ENCODE measurements around the gene EVA1A. TPM values are rescaled to one million over a fixed set of nuclear protein-coding genes. Genes with fewer than 3 reads are reported as not detected.

The EVA1A gene
- total RNA-seq, 1 experiment from 2014 or later = 0.68 TPM

- Histone ChIP-seq H3K23me2 (ENCODE audit: insufficient read length, low read depth, low read length, poor library complexity, severe bottlenecking) (no peaks in the 10 kb centered on the region), H4K5ac (ENCODE audit: insufficient read length, low read depth, low read length) (no peak overlapping the region), H3K4ac (ENCODE audit: low read depth, low read length) (no peak overlapping the region), H3K4me2 (ENCODE audit: insufficient read depth, insufficient read length, low read length) (no peak overlapping the region), H2BK12ac (ENCODE audit: insufficient read length, low read depth, low read length) (no peak overlapping the region), H2BK15ac (ENCODE audit: low read depth, low read length) (no peak overlapping the region), H2BK5ac (ENCODE audit: insufficient read length, low read length) (no peak overlapping the region), H3K14ac (ENCODE audit: insufficient read depth, low read length) (no peak overlapping the region), H3T11ph (ENCODE audit: low read length) (no peak overlapping the region), H3K23ac (ENCODE audit: insufficient read length, low read depth, low read length) (no peak overlapping the region), H3K79me1 (ENCODE audit: insufficient read depth, low read depth, low read length, poor library complexity, severe bottlenecking) (no peaks in the 10 kb centered on the region), H3K79me2 (ENCODE audit: insufficient read depth, low read length) (no peaks in the 10 kb centered on the region), H3K18ac (ENCODE audit: insufficient read length, low read depth, low read length) (no peak overlapping the region), H4K8ac (replicated peaks; ENCODE audit: insufficient read length, low read depth, low read length) (no peak overlapping the region), H2AK5ac (ENCODE audit: insufficient read length, low read length) (no peak overlapping the region), H3K9me3 (ENCODE audit: control insufficient read depth, low read depth, low read length) (no peaks in the 10 kb centered on the region), H3K27ac (ENCODE audit: insufficient read length, low read depth, low read length) (no peak overlapping the region), H3K56ac (ENCODE audit: insufficient read length, low read depth, low read length) (no peak overlapping the region), H3K27me3 (ENCODE audit: insufficient read depth, low read length) (no peaks in the 10 kb centered on the region), H2BK20ac (ENCODE audit: low read depth, low read length, poor library complexity, severe bottlenecking) (no peak overlapping the region), H2BK120ac (ENCODE audit: low read depth, low read length, poor library complexity, severe bottlenecking) (no peak overlapping the region), H3K4me1 (ENCODE audit: insufficient read depth, low read length) (0 out of 2 replicates have a peak, but pooled peaks cover 8% of the 10 kb centered on the region), H4K20me1 (ENCODE audit: control insufficient read depth, insufficient read depth, insufficient read length) (no peaks in the 10 kb centered on the region), H3K9ac (ENCODE audit: extremely low read depth, insufficient read length, low read length) (no peak overlapping the region), H2AFZ (ENCODE audit: low read length) (no peak overlapping the region), H4K91ac (ENCODE audit: insufficient read length, low read depth, low read length) (no peak overlapping the region)
- peaks cover 14% of the 10 kb centered on the region in 2 experiments for H3K4me1 Mint-ChIP-seq
- no peak overlapping the region for H3K4me3 Mint-ChIP-seq
- peaks cover 17% of the 10 kb centered on the region in 2 experiments for H3K9me3 Mint-ChIP-seq
- WGBS (ENCODE audit: extremely low coverage, insufficient read length, low lambda C conversion rate) = no CpG with 5 or more reads among the region's 1 CpG
- TF ChIP-seq, protein P1, sequence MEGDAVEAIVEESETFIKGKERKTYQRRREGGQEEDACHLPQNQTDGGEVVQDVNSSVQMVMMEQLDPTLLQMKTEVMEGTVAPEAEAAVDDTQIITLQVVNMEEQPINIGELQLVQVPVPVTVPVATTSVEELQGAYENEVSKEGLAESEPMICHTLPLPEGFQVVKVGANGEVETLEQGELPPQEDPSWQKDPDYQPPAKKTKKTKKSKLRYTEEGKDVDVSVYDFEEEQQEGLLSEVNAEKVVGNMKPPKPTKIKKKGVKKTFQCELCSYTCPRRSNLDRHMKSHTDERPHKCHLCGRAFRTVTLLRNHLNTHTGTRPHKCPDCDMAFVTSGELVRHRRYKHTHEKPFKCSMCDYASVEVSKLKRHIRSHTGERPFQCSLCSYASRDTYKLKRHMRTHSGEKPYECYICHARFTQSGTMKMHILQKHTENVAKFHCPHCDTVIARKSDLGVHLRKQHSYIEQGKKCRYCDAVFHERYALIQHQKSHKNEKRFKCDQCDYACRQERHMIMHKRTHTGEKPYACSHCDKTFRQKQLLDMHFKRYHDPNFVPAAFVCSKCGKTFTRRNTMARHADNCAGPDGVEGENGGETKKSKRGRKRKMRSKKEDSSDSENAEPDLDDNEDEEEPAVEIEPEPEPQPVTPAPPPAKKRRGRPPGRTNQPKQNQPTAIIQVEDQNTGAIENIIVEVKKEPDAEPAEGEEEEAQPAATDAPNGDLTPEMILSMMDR (conservative IDR thresholded peaks at IDR 0.05) = no peak
- peaks cover 2% of the 10 kb centered on the region; the same call in 1 of the 2 replicates for H3K27me3 Mint-ChIP-seq (ENCODE audit: low read depth)
- no peak for DNase-seq
- H3K36me3 Mint-ChIP-seq (ENCODE audit: insufficient read depth in 1 of 3, low read depth in 3 of 3) = peaks cover 6 to 19% (median 6%) of the 10 kb centered on the region in 3 experiments; a peak in 6 of 7 replicates
- no peak overlapping the region for H3K27ac Mint-ChIP-seq
Observed at GRCh38 chr2:75450068-75450467, 110.7 kb downstream of the EVA1A start.

Measured in H9 (cell line).